ENCODE results near the gene SMAD5.
A peak's percentile ranks its signal among the peaks of the same experiment; 100 is the strongest.

Gene SMAD5

DNA sequence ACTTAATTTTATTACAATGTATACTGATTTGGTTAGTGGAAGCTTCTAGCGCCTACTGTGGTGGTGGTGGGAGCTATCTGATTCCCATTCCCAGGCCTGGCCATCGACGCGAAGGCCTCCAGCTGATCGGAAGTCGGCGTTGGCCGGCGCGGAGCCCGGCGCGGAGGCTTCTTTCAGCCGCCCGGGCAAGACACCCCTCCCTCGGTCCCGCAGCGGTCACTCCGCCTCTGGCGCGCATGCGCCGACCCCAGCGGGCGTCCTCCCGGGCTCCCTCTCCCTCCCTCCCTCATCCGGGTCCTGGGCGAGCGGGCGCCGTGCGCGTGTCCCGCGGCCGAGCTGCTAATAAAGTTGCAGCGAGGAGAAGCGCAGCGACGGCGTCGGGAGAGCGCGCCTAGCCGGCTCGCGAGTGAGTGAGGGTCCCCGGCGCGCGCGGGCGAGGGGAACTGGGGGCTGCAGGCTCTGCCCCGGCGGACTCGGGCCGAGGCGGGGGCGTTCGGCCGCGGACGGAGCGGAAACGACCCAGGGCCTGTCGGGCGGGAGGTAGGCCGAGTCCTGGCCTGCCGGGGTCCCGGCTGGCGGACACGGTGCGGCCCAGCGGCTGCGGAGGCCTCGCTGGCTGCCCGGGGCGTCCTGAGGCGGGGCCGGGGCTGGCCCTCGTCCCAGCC lies at the start of gene SMAD5:
TSS of gene SMAD5 (plus strand) at position 289 of the 665 bp plus-strand sequence. CDS start 20,916 bp downstream, outside the sequence.
- DNase-seq: peak; percentile 88 to 89

DNA sequence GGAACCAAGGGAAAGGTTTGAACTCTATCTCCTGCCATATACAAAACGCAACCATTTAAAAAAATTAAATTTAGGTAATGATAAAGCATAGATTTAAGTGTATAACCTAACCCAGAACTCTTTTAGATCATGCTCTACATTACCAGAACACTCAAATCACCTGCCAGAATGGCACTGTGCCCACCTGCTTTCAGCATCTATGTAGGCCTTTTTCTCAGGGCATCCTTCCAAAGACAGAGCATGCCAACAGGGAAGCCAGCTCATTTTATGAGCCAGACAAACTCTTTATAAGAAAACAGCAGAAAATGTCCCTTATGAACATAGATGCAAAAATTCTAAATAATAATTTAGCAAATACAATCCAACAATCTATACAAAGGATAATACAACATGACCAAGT lies 47.9 kb upstream of the SMAD5 start:
- DNase-seq: no peak

DNA sequence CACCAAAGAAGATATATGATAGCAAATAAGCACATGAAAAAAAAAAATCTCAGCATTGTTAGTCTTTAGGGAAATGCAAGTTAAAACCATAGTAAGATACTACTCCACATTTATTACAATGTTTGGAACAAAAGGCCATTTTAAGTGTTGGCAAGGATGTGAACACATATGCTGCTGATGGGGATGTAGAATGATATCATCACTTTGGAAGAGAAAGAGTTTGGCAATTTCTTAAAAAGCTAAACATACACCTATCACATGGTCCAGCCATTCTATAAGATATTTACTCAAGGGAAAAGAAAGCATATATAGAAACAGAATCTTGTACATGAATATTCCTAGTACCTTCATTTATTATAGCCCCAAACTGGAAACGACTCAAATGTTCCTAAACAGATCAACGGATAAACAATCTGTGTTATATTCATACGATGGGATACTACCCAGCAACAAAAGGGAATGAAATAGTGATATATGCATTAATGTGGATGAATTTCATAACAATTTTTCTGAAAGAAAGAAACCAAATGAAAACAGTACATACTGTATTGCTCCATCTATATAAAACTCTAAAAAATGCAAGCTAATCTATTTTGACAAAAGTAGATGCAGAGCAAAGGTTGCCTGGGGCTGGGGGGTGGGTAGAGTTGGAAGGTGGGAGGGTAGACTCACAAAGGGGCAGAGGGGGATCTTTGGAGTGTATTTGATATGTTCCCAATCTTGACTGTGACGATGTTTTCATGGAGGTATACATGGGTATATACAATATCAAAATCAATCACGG lies 45.7 kb upstream of the SMAD5 start:
- no peak for DNase-seq

DNA sequence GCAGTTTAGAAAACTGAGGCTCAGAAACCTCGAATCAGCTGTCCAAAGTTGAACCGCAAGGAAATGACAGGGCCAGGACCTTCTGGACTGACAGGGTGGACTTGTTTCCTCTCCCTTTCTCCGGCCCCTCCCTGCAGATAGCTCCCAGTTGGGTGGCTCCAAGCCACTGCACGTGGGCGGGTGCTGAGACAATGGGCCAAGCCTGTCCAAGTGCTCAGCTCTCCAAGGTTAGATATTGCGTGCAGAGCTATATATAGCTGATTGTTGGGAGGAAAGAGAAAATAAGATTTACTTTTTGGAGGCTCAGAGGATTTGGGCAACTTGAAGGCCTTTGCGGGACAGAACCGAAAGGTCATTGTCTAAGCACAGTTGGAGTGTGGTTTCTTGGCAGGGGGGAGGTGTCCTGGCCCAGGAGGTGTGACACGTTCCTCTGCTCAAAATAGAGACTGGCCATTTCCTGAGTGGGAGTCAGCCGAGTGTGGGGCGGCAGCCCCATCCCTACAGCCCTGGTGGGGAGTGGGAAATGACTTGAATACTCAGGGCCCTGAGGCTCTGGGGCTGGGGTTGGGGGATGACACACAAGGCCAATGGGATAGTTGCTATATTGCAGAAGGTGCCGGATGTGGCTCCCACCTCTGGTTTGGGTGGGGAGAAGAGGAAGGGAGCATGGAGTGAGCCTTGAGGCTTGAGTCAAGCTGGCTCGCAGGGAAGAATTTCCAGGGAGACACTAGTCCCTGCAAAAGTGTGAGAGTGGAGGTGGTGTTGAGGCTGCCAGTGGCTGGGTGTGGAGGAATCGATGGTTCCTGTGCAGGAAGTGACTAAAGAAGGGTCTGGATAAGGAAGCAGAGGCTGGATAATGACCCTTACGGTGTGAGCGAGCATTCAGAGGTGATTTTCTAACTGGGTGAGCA lies 44.4 kb upstream of the SMAD5 start:
- DNase-seq: no peak

DNA sequence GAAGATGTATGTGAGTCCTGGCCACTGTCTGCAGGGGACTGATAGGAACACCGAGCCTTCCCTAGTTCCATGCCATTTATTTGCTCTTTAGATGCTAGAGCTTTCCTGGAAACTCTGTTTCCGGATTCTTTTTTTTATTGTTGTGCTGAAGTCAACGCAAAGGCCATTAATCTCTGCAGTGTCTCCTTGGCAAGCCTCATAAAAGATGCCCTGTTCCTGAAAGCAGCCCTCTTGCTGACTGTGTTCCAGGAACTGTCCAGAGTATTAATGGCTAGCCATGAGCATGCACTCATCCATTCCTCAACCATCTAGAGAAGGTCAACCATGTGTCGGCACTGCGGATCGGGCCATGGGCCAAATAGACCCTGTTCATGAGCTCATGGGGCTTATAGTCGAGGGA lies 42.9 kb upstream of the SMAD5 start:
- no peak for DNase-seq

DNA sequence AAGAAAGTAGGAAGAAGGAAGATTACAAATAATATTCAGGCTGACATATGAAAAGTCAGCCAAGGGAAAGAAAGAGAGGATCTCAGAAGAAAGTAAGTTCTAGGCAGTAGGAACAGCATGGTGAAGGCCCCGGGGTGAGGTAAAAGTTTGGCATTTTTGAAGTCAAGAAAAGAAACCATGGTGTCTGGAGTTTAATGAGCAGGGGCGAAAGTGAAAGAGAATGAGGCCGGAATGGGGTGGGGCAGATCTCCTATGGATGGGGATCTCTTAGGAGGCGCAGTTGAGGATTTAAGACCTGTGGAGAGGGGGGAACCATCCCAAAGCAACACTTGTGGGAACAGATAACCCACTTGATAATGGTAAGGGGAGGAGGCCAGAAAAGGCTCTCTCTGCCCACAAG lies 42.3 kb upstream of the SMAD5 start:
- DNase-seq: no peak

DNA sequence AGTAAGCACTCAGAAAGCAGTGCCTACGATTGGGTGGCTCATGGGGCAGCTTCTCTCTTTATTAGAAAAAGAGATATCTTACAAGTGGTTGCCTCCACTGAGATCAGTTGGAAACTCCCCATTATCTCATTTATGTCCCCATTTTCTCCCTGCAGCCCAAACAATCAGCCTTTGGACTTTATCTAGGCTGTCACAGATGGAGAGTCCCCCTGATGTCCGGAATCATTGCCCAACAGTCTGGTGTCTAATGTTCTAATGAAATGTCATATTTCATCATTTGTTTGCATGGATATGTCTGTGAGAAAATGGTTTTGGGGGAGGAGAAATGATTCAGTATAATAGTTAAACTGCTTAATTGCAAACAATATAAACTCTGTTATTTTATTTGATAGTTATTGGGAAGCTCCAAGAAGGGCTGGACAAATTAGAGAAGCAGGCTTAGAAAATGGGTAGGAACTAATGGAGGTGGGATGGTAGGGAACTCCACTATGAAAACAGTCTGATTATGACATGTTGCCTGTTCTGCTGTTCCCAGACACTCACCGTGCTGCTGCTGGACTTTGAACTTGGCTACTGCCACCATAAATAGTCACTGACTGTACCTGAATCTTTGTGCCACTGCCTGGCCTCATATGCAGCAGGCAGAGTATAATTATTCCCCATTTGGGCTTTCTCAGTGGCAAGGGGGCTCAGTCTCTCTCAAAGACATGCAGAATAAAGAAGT lies 38.3 kb upstream of the SMAD5 start:
- DNase-seq: no peak

DNA sequence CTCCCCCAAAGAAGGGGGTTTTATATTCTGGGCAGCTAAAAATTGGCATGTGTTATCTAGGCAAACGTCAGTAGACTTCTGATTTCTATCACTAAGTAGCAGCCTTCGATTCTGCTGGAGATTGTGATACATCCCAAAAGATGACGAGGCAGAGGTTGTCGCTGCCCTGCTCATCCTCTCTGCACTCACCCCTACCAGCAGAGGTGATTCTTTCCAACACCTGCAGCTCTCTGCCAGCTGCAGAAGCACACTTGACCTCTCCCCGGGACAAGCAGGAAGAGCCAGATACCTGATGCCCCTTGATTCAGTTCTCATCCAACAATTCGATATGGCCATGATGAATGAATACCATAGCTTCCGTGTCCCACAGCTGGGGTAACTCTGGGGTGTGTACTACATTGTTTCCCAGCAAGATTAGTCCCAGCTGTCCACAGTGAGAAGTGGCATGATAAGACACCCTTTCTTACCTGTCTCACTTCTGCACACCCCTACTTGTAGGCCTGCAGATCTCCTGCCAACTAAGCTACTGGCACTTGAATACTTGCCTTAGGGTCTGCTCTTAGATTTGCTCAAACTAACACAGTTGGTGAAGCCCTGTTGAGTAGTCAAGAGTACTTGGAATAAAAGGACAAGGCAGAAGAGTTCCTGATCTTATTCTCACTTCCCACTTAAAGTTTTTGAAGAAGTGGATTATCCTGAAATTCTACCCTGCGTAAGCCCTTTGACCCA lies 37.6 kb upstream of the SMAD5 start:
- DNase-seq: no peak

DNA sequence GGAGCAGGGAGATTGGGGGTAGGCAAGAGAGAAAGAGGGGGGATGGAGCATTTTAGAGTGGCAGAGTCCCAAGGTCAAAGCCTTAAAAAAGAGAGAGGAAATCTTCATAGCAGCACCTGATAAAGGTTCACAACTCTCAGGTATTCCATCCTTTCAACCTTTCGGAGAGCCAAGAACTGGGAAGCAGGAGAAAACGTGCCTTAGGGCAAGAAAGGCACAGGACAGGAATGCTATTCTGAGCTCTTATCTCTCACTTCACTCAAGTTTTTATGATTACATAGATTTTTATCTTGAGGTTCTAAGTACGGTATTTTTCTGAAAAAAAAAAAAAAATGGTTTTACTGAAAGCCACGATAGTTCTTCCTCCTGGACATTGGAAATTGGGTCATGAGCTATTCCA lies 34.5 kb upstream of the SMAD5 start:
- no peak for DNase-seq

DNA sequence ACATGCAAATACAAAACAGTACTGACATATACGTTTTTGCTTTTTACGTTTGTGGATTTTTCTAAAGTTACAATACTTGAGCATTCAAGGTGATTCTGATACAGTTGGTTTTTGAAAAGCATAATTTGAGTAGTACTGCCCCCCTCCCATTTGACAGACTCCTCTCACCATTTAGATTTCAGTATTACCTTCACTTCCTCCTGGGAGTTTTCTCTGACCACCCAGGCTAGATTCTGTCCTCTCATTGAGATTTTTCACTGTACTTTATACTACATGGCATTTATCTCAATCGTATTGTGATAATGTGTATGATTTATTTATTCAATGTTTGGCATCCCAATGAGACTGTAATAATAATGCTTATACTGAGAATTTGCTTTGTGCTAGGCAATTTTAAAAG lies 32.8 kb upstream of the SMAD5 start:
- no peak for DNase-seq

DNA sequence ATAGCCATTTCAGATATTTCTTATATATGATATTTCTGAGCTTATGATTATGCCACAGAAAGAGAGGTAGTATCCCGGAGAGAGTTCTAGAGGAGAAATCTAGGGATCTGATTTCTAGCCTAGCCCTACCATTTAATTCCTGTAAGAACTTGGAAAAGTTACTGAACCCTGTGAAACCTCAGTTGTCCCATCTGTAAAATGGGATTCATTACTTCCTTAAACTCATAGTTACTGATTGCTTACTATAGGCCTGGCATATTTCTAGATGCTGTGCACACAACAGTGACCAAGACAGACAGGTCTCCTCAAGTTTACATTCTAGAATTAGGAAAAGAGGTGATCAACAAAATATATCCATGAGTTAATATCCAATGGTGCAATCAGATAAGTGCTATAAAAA lies 30.8 kb upstream of the SMAD5 start:
- DNase-seq: no peak

DNA sequence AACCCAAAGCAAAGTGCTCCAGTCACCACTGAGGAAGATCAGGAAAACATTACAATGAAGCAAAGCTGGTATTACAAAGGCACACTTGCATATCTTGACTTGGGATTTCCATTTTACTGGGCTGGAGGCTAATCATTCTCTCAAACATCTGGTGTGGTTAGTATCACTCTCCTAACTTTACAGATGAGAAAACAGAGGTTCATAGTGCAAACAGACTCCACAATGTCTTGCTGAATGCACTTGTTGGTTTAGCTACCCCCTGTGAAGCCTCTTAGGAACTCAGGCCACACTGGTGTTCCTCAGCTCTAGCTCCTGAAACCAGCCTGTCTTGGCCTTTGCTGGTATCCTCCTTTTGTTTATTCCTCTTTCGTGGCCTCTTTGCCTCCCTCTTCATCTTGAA lies 29.5 kb upstream of the SMAD5 start:
- no peak for DNase-seq

DNA sequence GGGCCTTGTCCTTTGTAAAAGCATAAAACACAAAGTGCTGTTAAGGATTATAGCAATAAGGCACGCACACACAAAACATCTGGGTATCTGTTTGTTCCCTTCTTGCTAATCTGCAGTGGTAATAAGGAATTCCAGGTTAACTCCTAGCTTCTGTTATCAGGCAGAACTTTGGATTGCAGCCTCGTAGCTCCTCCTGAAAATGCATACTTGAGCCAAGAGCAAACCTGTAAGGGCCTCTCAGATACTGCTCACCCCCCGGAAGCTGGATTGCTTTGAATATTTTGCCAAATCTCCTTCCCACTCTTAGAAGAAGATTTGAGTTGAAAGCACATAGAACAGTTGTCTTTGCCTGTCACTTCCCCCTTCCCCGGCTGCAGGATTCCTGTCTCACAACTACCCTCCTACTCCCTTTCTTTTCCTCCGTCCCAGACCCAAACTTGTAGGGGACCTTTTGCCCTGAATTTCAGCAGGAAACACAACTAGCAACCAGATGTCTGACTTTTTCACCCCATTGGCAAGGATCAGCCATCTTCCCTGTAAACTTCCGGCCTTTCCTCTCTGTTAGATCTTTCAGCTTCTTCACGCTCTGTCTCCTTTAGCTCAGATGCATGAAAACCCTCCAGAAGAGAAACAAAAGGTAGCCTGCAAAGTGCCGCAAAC lies 28.2 kb upstream of the SMAD5 start:
- no peak for DNase-seq

DNA sequence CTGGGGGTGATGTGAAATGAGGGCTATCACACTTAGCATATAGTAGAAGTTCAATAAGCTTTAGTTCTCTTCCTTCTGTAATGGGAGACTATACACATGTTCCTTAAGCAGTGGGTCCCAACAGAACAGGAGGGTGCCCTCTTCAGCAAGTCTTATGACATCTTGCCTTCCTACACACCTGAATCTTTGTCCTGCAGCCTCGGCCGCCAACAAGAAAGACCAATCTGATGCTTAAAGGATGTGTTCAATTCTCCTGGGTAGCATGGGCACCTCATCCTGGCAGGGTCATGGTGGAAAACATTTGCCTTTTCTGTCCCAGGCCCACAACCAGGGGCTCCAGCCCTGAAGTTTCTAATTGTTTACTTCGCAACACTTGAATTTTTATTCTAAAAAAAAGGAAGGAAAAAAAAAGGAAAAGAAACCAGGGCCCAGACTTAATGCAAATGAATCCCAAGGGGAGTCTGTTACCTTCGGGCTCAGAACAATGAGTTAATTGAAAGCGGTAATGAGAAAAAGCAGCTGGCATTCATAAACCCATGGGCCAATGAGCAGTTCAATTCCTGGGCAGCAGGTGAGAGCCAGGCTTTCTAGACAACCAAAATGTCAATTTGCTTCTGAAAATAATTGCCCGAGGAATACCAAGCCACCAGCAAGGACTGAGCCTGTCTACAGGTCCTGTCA lies 26.2 kb upstream of the SMAD5 start:
- DNase-seq: no peak

DNA sequence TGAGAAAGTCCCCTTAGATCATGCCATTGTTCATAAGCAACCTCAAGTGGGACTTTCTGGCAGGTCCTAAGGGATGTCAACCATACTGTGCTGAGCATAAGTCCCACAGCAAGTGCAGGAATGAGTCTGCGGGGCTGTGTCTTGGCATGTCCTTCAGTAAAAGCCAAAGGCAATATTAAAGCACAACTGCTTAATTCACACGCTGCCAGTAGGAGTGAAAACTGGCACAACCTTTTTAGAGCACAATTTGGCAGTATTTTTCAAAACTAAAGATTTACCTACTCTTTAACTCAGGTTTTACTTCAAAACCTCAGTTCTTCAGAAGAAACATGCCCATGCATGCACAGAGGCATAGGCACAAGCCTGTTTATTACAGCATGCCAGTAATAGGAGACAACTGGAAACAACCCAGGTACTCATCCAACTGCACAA lies 24.4 kb upstream of the SMAD5 start:
- DNase-seq: no peak

DNA sequence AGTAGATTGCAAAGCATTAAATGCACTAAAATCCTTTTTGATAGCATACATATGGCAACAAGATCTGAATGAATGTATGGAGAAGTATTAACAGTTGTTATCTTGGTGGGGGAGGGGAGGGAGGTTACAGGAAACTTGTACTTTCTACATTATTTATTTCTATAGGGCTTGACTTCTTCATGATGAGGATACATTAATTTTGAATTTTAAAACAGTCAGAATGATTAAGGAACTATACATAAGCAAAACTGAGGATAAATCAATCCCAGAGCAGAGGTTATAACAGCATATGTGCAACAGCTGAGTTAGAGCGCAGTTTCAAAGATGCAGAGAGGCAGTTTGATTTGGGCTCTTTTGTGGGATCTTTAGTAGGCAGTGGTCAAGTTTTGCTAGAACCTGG lies 23.9 kb upstream of the SMAD5 start:
- DNase-seq: no peak

DNA sequence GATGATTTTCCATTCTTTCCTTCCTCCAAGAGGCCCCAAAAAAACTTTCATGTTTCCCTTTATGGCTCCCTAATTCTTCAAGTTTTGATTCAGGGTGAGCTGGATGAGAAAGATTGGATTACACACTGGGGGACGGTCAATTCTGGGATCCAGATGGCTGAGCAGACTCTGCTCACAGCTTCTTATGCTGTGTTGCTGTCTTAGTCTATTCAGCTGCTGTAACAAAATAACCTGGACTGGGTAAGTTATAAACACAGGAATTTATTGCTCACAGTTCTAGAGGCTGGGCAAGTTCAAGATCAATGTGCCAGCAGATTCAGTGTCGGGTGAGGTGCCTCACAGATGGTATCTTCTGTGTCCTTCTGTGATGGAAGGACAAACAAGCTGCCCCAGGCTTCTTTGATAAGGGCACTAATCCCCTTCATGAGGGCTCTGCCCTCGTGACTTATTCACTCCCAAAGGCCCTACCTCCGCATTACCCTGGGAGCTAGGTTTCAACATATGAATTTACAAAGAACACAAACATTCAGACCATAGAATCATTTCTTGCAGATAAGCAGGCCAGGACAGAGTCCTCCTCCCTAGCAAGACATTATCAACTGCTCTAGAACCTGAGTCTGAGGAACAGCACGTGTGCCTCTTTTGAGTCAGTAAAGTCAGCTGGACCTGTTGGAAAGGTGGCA lies 23.1 kb upstream of the SMAD5 start:
- DNase-seq: no peak

DNA sequence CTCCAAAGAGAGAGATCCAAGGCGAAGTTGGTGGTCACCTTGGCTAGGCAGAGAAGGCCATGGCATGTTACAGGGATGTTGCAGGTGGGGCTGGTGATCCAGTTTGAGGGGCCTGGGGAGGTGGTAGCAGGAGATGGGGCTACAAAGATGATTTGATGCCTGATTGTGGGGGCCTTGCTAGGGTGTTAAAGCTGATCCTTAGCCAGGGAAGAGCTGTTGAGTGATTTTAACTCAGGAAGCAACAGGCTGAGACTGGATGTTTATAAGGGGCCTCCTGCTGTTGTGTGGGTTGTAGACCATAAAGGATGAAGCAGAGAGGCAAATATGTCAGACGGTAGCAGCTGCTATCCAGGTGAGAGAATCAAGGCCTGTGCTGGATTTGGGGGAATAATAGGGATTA lies 19.0 kb upstream of the SMAD5 start:
- DNase-seq: no peak

DNA sequence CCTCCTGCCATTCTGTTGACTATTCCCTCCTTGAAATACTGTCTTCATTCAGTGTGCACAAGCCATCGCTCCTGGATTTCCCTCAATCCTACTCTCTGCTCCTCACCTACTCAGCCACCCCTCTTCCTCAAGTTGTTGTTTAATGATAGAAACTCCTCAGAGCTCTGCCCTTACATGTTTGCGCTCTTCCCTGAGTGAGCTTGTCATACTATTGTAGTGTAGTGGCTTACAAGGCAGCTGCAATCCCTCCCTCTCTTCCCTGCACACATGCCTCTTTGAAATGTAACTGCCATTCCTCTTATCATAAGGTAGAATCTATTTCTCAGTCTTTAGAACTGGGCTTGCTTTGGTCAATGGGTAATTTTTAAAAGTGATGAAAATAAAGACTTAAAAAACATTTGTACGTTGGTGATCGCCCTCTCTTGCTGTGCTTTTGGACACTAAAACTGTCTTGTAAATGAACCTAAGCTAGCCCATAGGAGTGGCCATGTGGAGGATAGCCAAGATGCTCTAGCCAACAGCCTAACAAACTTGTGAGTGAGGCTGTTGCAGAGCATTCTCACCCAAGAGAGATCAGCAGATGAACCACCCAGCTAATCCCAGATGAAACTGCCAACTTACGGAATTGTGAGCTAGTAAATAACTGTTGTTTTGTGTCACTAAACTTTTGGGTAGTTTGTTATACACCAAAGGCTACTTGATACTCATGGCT lies 18.1 kb upstream of the SMAD5 start:
- no peak for DNase-seq
